ENCODE measurements around the gene FAR2.

The FAR2 gene

DNA sequence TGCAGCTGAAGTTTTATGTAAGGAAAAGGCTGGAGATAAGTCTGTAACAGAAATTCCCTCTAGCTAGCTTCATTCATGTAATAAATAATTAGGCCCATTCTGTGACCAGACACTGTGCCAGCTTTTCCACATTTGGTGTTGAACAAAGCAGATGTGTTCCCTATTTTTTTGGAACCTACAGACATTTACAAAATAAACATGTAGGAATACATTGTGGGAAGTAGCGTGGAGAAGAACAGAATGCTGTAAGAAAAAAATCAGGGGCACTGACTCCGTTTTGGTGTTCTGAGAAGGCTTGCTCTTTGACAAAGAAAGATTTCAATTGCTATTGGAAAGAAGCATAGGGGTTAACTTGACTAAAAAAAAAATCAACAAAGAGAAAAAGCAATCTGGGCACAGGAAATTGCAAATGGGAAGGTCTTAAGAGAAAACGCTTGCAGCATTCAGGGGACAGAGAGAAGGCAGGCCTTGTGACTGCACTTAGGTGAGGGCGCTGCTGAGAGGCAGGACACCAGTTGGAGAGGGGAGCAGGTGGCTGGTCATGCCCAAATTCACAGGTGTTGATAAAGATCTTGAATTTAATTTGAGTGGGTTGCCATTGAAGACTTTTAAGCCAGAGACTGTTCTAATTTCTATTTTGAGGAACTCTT is 4.0 kb downstream of the FAR2 start:
- Histone ChIP-seq H2BK15ac (ENCODE audit: low read depth, poor library complexity, severe bottlenecking) (no peak overlapping the region), H4K91ac (ENCODE audit: low read length) (no peak overlapping the region), H3K36me3 (ENCODE audit: control insufficient read depth in 1 of 2, insufficient read depth in 2 of 2, low read depth in 1 of 2, low read length in 2 of 2) (no peaks in the 10 kb centered on the region), H3K4ac (ENCODE audit: low read depth in 1 of 2, low read length in 2 of 2) (peak overlapping the region in 1 of 2 experiments; percentile 79), H3K14ac (ENCODE audit: low read length in 2 of 2) (no peak overlapping the region), H2BK120ac (ENCODE audit: low read depth, low read length) (no peak overlapping the region), H3K4me2 (ENCODE audit: low read length, poor library complexity, severe bottlenecking) (no peak overlapping the region), H3K27ac (ENCODE audit: low read length, poor library complexity, severe bottlenecking) (peak overlapping the region; percentile 36), H3K9ac (ENCODE audit: low read length) (no peak overlapping the region), H3K23ac (ENCODE audit: low read length in 2 of 2) (no peak overlapping the region), H3K4me3 (ENCODE audit: insufficient read depth in 1 of 2, low read depth in 1 of 2, low read length in 2 of 2) (no peak overlapping the region), H3K9me3 (ENCODE audit: control insufficient read depth, low read length) (no peaks in the 10 kb centered on the region), H2BK5ac (ENCODE audit: low read depth, low read length, poor library complexity, severe bottlenecking) (no peak overlapping the region), H2AFZ (ENCODE audit: low read depth, low read length) (no peak overlapping the region), H3K18ac (ENCODE audit: low read depth in 1 of 2, low read length in 2 of 2) (peak overlapping the region in 1 of 2 experiments; percentile 40), H3K79me1 (replicated peaks; ENCODE audit: low read length, poor library complexity, severe bottlenecking) (peaks cover 18% of the 10 kb centered on the region), H4K8ac (ENCODE audit: low read length) (peak overlapping the region; percentile 49), H2AK5ac (ENCODE audit: low read length, severe bottlenecking) (peak overlapping the region; percentile 66), H2BK12ac (ENCODE audit: low read length in 2 of 2) (no peak overlapping the region), H3K4me1 (ENCODE audit: control insufficient read depth, insufficient read depth, low read depth, low read length) (peaks cover 16% of the 10 kb centered on the region), H3K27me3 (ENCODE audit: control insufficient read depth in 1 of 2, insufficient read depth in 1 of 2, low read length in 2 of 2) (no peaks in the 10 kb centered on the region)
- WGBS, result 55% methylated on average over 4 of the region's 4 CpGs
- no peak for DNase-seq

DNA sequence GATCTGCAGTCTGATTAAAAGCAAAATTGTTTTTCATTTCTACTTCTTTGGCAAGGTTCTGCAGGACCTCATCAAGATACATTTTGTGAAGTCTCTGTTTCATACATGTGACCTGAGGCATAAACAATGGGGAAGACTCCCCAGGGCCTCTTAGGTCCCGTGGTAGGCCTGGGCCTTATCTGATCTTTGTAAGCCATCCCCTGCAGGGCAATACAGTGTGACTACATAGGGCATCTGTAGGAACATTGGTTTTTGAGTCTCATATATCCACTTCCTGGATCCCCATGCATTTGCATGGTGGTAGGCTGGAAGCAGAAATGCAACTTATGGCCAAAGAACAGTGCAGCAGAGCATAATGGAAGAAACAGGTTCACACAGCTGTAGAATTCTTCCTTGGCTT is 6.0 kb downstream of the FAR2 start:
- Histone ChIP-seq H2BK15ac (ENCODE audit: low read depth, poor library complexity, severe bottlenecking) (no peak overlapping the region), H3K27ac (ENCODE audit: low read length, poor library complexity, severe bottlenecking) (peak overlapping the region; percentile 8), H4K91ac (ENCODE audit: low read length) (no peak overlapping the region), H2BK5ac (ENCODE audit: low read depth, low read length, poor library complexity, severe bottlenecking) (no peak overlapping the region), H2BK12ac (ENCODE audit: low read length in 2 of 2) (no peak overlapping the region), H3K36me3 (ENCODE audit: control insufficient read depth in 1 of 2, insufficient read depth in 2 of 2, low read depth in 1 of 2, low read length in 2 of 2) (no peaks in the 10 kb centered on the region), H3K4ac (ENCODE audit: low read depth in 1 of 2, low read length in 2 of 2) (no peak overlapping the region), H2AFZ (ENCODE audit: low read depth, low read length) (no peak overlapping the region), H2BK120ac (ENCODE audit: low read depth, low read length) (no peak overlapping the region), H2AK5ac (ENCODE audit: low read length, severe bottlenecking) (no peak overlapping the region), H3K4me3 (ENCODE audit: insufficient read depth in 1 of 2, low read depth in 1 of 2, low read length in 2 of 2) (no peak overlapping the region), H3K23ac (ENCODE audit: low read length in 2 of 2) (no peak overlapping the region), H3K9ac (ENCODE audit: low read length) (no peak overlapping the region), H3K9me3 (ENCODE audit: control insufficient read depth, low read length) (no peaks in the 10 kb centered on the region), H3K14ac (ENCODE audit: low read length in 2 of 2) (no peak overlapping the region), H3K4me2 (ENCODE audit: low read length, poor library complexity, severe bottlenecking) (no peak overlapping the region), H3K79me1 (replicated peaks; ENCODE audit: low read length, poor library complexity, severe bottlenecking) (peaks cover 10% of the 10 kb centered on the region), H4K8ac (ENCODE audit: low read length) (no peak overlapping the region), H3K27me3 (ENCODE audit: control insufficient read depth in 1 of 2, insufficient read depth in 1 of 2, low read length in 2 of 2) (no peaks in the 10 kb centered on the region), H3K18ac (ENCODE audit: low read depth in 1 of 2, low read length in 2 of 2) (no peak overlapping the region), H3K4me1 (ENCODE audit: control insufficient read depth, insufficient read depth, low read depth, low read length) (peaks cover 7% of the 10 kb centered on the region)
- peak; percentile 40 for DNase-seq
- WGBS, result 29% methylated on average over 1 of the region's 1 CpG

- peak overlapping the region; percentile 34 for H3K9ac ChIP-seq (ENCODE audit: low read length)
These were observed 8.4 kb downstream of the FAR2 start for GRCh38 chr12:29157486-29157946.

DNA sequence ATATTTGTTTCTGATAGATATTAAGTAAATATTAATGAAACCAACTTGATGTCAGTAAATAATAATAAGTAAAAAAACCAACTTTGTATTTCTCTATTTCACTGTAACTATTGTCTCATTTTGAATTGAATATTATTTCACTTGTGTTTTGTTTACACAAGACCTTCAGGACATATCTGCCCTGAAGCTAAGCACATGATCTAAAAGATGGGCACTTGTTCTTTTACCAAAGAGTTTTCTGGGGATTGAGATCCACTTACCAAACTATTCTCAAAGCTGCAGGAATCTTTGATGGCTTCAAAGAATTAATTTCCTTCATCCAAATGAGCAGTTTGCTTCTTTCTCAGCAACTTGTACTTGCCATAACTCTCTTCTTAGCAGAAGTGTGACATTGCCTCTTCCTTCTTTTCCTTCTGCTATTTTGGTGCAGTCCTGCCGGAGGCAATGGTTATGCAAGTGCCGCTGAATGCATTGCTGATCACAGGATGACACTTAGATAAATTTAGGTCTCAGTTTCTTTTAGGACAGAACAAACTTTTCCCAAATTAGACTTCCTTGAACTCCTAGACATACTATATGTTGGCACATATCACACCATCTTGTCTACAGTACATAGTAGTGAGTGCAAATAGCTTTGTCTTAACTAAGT is 9.2 kb downstream of the FAR2 start:
- no peak overlapping the region for H3K4ac ChIP-seq (ENCODE audit: low read depth in 1 of 2, low read length in 2 of 2)
- no peaks in the 10 kb centered on the region for H3K9me3 ChIP-seq (ENCODE audit: control insufficient read depth, low read length)
- H2BK5ac ChIP-seq (ENCODE audit: low read depth, low read length, poor library complexity, severe bottlenecking), result no peak overlapping the region
- H3K36me3 ChIP-seq (ENCODE audit: control insufficient read depth in 1 of 2, insufficient read depth in 2 of 2, low read depth in 1 of 2, low read length in 2 of 2), result no peaks in the 10 kb centered on the region
- no peak overlapping the region for H3K23ac ChIP-seq (ENCODE audit: low read length in 2 of 2)
- no peak overlapping the region for H4K91ac ChIP-seq (ENCODE audit: low read length)
- H2BK120ac ChIP-seq (ENCODE audit: low read depth, low read length), result no peak overlapping the region
- no peak overlapping the region for H3K4me3 ChIP-seq (ENCODE audit: insufficient read depth in 1 of 2, low read depth in 1 of 2, low read length in 2 of 2)
- no peak overlapping the region for H4K8ac ChIP-seq (ENCODE audit: low read length)
- no peak overlapping the region for H2AK5ac ChIP-seq (ENCODE audit: low read length, severe bottlenecking)
- H3K18ac ChIP-seq (ENCODE audit: low read depth in 1 of 2, low read length in 2 of 2), result no peak overlapping the region
- H2BK15ac ChIP-seq (ENCODE audit: low read depth, poor library complexity, severe bottlenecking), result no peak overlapping the region
- DNase-seq, result peak; percentile 38
- no peaks in the 10 kb centered on the region for H3K27me3 ChIP-seq (ENCODE audit: control insufficient read depth in 1 of 2, insufficient read depth in 1 of 2, low read length in 2 of 2)
- H2AFZ ChIP-seq (ENCODE audit: low read depth, low read length), result no peak overlapping the region
- 100% methylated on average over 2 of the region's 2 CpGs for WGBS
- no peak overlapping the region for H2BK12ac ChIP-seq (ENCODE audit: low read length in 2 of 2)
- H3K79me1 ChIP-seq (replicated peaks; ENCODE audit: low read length, poor library complexity, severe bottlenecking), result peaks cover 8% of the 10 kb centered on the region
- H3K14ac ChIP-seq (ENCODE audit: low read length in 2 of 2), result no peak overlapping the region
- H3K27ac ChIP-seq (ENCODE audit: low read length, poor library complexity, severe bottlenecking), result peak overlapping the region; percentile 5
- H3K4me1 ChIP-seq (ENCODE audit: control insufficient read depth, insufficient read depth, low read depth, low read length), result peaks cover 5% of the 10 kb centered on the region
- no peak overlapping the region for H3K4me2 ChIP-seq (ENCODE audit: low read length, poor library complexity, severe bottlenecking)
- no peak overlapping the region for H3K9ac ChIP-seq (ENCODE audit: low read length)

More at GRCh38 chr12:29157486-29157946, 8.4 kb downstream of the FAR2 start:
- no peak overlapping the region for H4K91ac ChIP-seq (ENCODE audit: low read length)
- H4K8ac ChIP-seq (ENCODE audit: low read length), result no peak overlapping the region
- no peak overlapping the region for H2BK12ac ChIP-seq (ENCODE audit: low read length in 2 of 2)
- peaks cover 6% of the 10 kb centered on the region for H3K4me1 ChIP-seq (ENCODE audit: control insufficient read depth, insufficient read depth, low read depth, low read length)
- H3K27me3 ChIP-seq (ENCODE audit: control insufficient read depth in 1 of 2, insufficient read depth in 1 of 2, low read length in 2 of 2), result no peaks in the 10 kb centered on the region
- H3K23ac ChIP-seq (ENCODE audit: low read length in 2 of 2), result no peak overlapping the region
- H2BK120ac ChIP-seq (ENCODE audit: low read depth, low read length), result no peak overlapping the region
- H2AK5ac ChIP-seq (ENCODE audit: low read length, severe bottlenecking), result no peak overlapping the region
- no peaks in the 10 kb centered on the region for H3K9me3 ChIP-seq (ENCODE audit: control insufficient read depth, low read length)
- no peak overlapping the region for H2BK5ac ChIP-seq (ENCODE audit: low read depth, low read length, poor library complexity, severe bottlenecking)
- no peak overlapping the region for H3K4me2 ChIP-seq (ENCODE audit: low read length, poor library complexity, severe bottlenecking)
- no peaks in the 10 kb centered on the region for H3K36me3 ChIP-seq (ENCODE audit: control insufficient read depth in 1 of 2, insufficient read depth in 2 of 2, low read depth in 1 of 2, low read length in 2 of 2)
- H3K4me3 ChIP-seq (ENCODE audit: insufficient read depth in 1 of 2, low read depth in 1 of 2, low read length in 2 of 2), result no peak overlapping the region
- H3K27ac ChIP-seq (ENCODE audit: low read length, poor library complexity, severe bottlenecking), result peak overlapping the region; percentile 82
- no peak overlapping the region for H3K18ac ChIP-seq (ENCODE audit: low read depth in 1 of 2, low read length in 2 of 2)
- no peak overlapping the region for H3K14ac ChIP-seq (ENCODE audit: low read length in 2 of 2)
- no peak overlapping the region for H2BK15ac ChIP-seq (ENCODE audit: low read depth, poor library complexity, severe bottlenecking)
- H3K79me1 ChIP-seq (replicated peaks; ENCODE audit: low read length, poor library complexity, severe bottlenecking), result peaks cover 7% of the 10 kb centered on the region
- WGBS, result 50% methylated on average over 1 of the region's 1 CpG
- H3K4ac ChIP-seq (ENCODE audit: low read depth in 1 of 2, low read length in 2 of 2), result no peak overlapping the region
- DNase-seq, result no peak
- H2AFZ ChIP-seq (ENCODE audit: low read depth, low read length), result no peak overlapping the region

All from mesenchymal stem cell (in vitro differentiated cells and primary cell).